Stimulated activated naive CD8-positive, alpha-beta T cell treated with anti-CD3 and anti-CD28 coated beads, Interleukin-15, amount 100 ng/mL, for 72 hours (primary cell): ENCODE measurements around the gene ALOX5.
"Not testable (repeated sequence)": the region's sequence is repeated elsewhere in the genome, so short reads cannot be mapped to it uniquely, and the experiment has no call there.

ENCODE experiments used
- ATAC-seq: fragments of 150-1000 bp; cut with Tn5 transposase; 2 replicates; pipeline ENCODE4 v1.10.0; 2021; ENCODE audit warnings: mild to moderate bottlenecking, moderate library complexity
- DNase-seq, 2 donors: peaks; one replicate each; pipeline ENCODE4 v3.0.0; 2021 to 2022
- H3K27ac Mint-ChIP-seq, 2 donors: one replicate each; pipeline ENCODE4 v1.8.0; 2022; ENCODE audit warnings: mild to moderate bottlenecking in 2 of 2, mixed read lengths in 2 of 2, moderate library complexity in 2 of 2
- H3K27me3 Mint-ChIP-seq: one replicate; pipeline ENCODE4 v1.8.0; 2022; ENCODE audit warnings: mixed read lengths
- H3K4me1 Mint-ChIP-seq: one replicate; pipeline ENCODE4 v1.8.0; 2022; ENCODE audit warnings: mild to moderate bottlenecking, mixed read lengths
- H3K4me3 Mint-ChIP-seq, 2 donors: one replicate each; pipeline ENCODE4 v1.8.0; 2022; ENCODE audit warnings: mild to moderate bottlenecking in 2 of 2, mixed read lengths in 2 of 2, moderate library complexity in 1 of 2
- H3K9me3 Mint-ChIP-seq, 2 donors: one replicate each; pipeline ENCODE4 v1.8.0; 2022; ENCODE audit warnings: mixed read lengths in 2 of 2

ALOX5 gene

GRCh38 chr10:45373576-45374349, at the start of gene ALOX5:
ALOX5 (plus strand) TSS chr10:45374216; CDS start chr10:45374280, 64 bp downstream.
- H3K27ac Mint-ChIP-seq = peak within 1 kb of the TSS in 1 of 2 donors; percentile 53
- H3K4me3 Mint-ChIP-seq = peak within 1 kb of the TSS; percentile 88 to 90
- peaks cover 31% of the 10 kb centered on the region for H3K4me1 Mint-ChIP-seq
- peaks cover 80% of the 10 kb centered on the region for H3K27me3 Mint-ChIP-seq
- H3K9me3 Mint-ChIP-seq = no peaks in the 10 kb centered on the region
- DNase-seq (peak; percentile 23 to 24), ATAC-seq (peak; percentile 69)

- no peak overlapping the region for H3K4me3 Mint-ChIP-seq
- DNase-seq (no peak), ATAC-seq (no peak)
- peaks cover 17% of the 10 kb centered on the region for H3K27me3 Mint-ChIP-seq
- H3K9me3 Mint-ChIP-seq = peaks cover 5 to 22% of the 10 kb centered on the region in 2 donors
- no peak overlapping the region for H3K27ac Mint-ChIP-seq
- H3K4me1 Mint-ChIP-seq = no peaks in the 10 kb centered on the region
These were observed 48.9 kb upstream of the ALOX5 start for GRCh38 chr10:45325116-45325515.

GRCh38 chr10:45326864-45327263, 47.2 kb upstream of the ALOX5 start:
- H3K4me1 Mint-ChIP-seq, H3K27ac Mint-ChIP-seq: not testable (repeated sequence)
- peaks cover 24% of the 10 kb centered on the region for H3K27me3 Mint-ChIP-seq

DNA sequence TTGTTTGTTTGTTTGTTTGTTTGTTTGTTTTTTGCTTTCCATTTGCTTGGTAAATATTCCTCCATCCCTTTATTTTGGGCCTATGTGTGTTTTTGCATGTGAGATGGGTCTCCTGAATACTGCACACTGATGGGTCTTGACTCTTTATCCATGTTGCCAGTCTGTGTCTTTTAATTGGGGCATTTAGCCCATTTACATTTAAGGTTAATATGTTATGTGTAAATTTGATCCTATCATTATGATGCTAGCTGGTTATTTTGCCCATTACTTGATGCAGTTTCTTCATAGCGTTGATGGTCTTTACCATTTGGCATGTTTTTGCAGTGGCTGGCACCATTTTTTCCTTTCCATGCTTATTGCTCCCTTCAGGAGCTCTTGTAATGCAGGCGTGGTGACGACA, 42.2 kb upstream of the ALOX5 start:
- not testable (repeated sequence) for ATAC-seq, H3K4me1 Mint-ChIP-seq, DNase-seq, H3K27ac Mint-ChIP-seq, H3K4me3 Mint-ChIP-seq
- Mint-ChIP-seq H3K27me3 (peaks cover 16% of the 10 kb centered on the region), H3K9me3 (peaks cover 5 to 20% of the 10 kb centered on the region in 2 donors)

More at GRCh38 chr10:45326864-45327263, 47.2 kb upstream of the ALOX5 start:
- not testable (repeated sequence) for H3K4me3 Mint-ChIP-seq, ATAC-seq, DNase-seq
- peaks cover 5 to 22% of the 10 kb centered on the region in 2 donors for H3K9me3 Mint-ChIP-seq

- DNase-seq (no peak), ATAC-seq (no peak)
- H3K27ac Mint-ChIP-seq = no peak overlapping the region
- no peaks in the 10 kb centered on the region for H3K4me1 Mint-ChIP-seq
- no peaks in the 10 kb centered on the region for H3K27me3 Mint-ChIP-seq
- no peak overlapping the region for H3K4me3 Mint-ChIP-seq
- H3K9me3 Mint-ChIP-seq = peaks cover 7 to 13% of the 10 kb centered on the region in 2 donors
These were observed 34.1 kb upstream of the ALOX5 start for GRCh38 chr10:45339894-45340293.

DNA sequence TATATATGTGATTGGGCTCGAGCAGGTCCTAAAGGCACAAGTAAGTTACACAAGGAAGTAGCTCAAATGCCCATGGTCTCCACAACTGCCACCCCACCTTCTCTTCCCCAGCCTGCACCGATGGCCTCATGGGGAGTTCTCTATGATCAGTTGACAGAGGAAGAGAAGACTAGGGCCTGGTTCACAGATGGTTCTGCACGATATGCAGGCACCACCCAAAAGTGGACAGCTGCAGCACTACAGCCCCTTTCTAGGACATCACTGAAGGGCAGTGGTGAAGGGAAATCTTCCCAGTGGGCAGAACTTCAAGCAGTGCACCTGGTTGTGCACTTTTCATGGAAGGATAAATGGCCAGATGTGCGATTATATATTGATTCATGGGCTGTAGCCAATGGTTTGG, 33.6 kb upstream of the ALOX5 start:
- not testable (repeated sequence) for DNase-seq, ATAC-seq, H3K4me3 Mint-ChIP-seq, H3K4me1 Mint-ChIP-seq, H3K27me3 Mint-ChIP-seq
- H3K9me3 Mint-ChIP-seq = peaks cover 7 to 13% of the 10 kb centered on the region in 2 donors
- peak overlapping the region in 1 of 2 donors; percentile 76 for H3K27ac Mint-ChIP-seq

DNA sequence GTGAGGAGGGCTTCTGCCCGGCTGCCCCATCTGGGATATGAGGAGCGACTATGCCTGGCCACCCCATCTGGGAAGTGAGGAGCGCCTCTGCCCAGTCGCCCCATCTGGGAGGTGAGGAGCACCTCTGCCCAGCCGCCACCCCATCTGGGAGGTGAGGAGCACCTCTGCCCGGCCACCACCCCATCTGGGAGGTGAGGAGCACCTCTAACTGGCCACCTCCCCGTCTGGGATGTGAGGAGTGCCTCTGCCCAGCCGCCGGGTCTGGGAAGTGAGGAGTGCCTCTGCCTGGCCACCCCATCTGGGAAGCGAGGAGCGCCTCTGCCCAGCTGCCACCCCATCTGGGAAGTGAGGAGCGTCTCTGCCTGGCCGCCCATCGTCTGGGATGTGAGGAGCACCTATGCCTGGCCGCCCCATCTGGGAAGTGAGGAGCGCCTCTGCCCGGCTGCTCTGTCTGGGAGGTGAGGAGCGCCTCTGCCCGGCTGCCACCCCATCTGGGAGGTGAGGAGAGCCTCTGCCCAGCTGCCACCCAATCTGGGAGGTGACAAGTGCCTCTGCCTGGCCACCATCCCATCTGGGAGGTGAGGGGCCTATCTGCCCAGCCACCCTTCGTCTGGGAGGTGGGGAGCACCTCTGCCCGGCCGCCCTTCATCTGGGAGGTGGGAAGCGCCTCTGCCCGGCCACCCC, 27.2 kb upstream of the ALOX5 start:
- not testable (repeated sequence) for H3K27me3 Mint-ChIP-seq, H3K4me1 Mint-ChIP-seq, ATAC-seq, H3K4me3 Mint-ChIP-seq, H3K27ac Mint-ChIP-seq, DNase-seq
- peaks cover 8 to 12% of the 10 kb centered on the region in 2 donors for H3K9me3 Mint-ChIP-seq

DNA sequence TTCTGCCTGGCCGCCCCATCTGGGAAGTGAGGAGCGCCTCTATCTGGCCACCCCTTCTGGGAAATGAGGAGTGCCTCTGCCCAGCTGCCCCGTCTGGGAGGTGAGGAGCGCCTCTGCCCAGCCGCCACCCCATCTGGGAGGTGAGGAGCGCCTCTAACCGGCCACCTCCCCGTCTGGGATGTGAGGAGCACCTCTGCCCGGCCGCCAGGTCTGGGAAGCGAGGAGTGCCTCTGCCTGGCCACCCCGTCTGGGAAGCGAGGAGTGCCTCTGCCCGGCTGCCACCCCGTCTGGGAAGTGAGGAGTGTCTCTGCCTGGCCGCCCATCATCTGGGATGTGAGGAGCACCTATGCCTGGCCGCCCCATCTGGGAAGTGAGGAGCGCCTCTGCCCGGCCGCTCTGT, 26.6 kb upstream of the ALOX5 start:
- ATAC-seq, H3K27me3 Mint-ChIP-seq, DNase-seq, H3K4me3 Mint-ChIP-seq, H3K27ac Mint-ChIP-seq, H3K4me1 Mint-ChIP-seq: not testable (repeated sequence)
- H3K9me3 Mint-ChIP-seq = peaks cover 8 to 12% of the 10 kb centered on the region in 2 donors

DNA sequence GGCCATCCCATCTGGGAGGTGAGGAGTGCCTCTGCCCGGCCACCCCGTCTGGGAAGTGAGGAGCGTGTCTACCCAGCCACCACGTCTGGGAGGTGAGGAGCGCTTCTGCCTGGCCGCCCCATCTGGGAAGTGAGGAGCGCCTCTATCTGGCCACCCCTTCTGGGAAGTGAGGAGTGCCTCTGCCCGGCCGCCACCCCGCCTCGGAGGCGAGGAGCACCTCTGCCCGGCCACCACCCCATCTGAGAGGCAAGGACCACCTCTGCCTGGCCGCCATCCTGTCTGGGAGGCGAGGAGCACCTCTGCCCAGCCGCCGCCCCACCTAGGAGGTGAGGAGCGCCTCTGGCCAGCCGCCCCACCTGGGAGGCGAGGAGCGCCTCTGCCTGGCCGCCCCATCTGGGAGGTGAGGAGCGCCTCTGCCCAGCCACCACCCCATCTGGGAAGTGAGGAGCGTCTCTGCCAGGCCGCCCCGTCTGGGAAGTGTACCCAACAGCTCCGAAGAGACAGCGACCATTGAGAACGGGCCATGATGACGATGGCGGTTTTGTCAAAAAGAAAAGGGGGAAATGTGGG, 25.7 kb upstream of the ALOX5 start:
- Mint-ChIP-seq H3K4me1 (peaks cover 13% of the 10 kb centered on the region), H3K9me3 (peaks cover 8 to 12% of the 10 kb centered on the region in 2 donors)
- not testable (repeated sequence) for H3K4me3 Mint-ChIP-seq, H3K27ac Mint-ChIP-seq, DNase-seq, H3K27me3 Mint-ChIP-seq, ATAC-seq

GRCh38 chr10:45353186-45353585, 20.8 kb upstream of the ALOX5 start:
- peak; percentile 85 for ATAC-seq
- DNase-seq = no peak
- Mint-ChIP-seq H3K9me3 (peaks cover 5 to 8% of the 10 kb centered on the region in 2 donors), H3K27me3 (no peaks in the 10 kb centered on the region), H3K4me3 (peak overlapping the region in 1 of 2 donors; percentile 1), H3K4me1 (peaks cover 22% of the 10 kb centered on the region), H3K27ac (no peak overlapping the region)

GRCh38 chr10:45354261-45354660, 19.8 kb upstream of the ALOX5 start:
- no peak for DNase-seq
- H3K4me1 Mint-ChIP-seq = peaks cover 22% of the 10 kb centered on the region
- H3K4me3 Mint-ChIP-seq = no peak overlapping the region
- no peak overlapping the region for H3K27ac Mint-ChIP-seq
- no peak for ATAC-seq
- no peaks in the 10 kb centered on the region for H3K9me3 Mint-ChIP-seq
- H3K27me3 Mint-ChIP-seq = no peaks in the 10 kb centered on the region

GRCh38 chr10:45355494-45355893, 18.5 kb upstream of the ALOX5 start:
- H3K4me3 Mint-ChIP-seq = no peak overlapping the region
- ATAC-seq = no peak
- DNase-seq = no peak
- no peak overlapping the region for H3K27ac Mint-ChIP-seq
- H3K4me1 Mint-ChIP-seq = peaks cover 22% of the 10 kb centered on the region
- H3K27me3 Mint-ChIP-seq = no peaks in the 10 kb centered on the region
- H3K9me3 Mint-ChIP-seq = no peaks in the 10 kb centered on the region

DNA sequence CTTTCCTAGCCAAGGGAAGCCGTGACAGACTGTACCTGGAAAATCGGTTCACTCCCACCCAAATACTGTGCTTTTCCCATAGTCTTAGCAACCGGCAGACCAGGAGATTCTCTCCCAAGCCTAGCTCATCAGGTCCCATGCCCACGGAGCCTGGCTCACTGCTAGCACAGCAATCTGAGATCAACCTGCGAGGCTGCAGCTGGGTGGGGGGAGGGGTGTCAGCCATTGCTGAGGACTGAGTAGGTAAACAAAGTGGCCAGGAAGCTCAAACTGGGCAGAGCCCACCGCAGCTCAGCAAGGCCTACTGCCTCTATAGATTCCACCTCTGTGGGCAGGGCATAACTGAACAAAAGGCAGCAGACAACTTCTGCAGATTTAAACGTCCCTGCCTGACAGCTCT, 15.1 kb upstream of the ALOX5 start:
- H3K27me3 Mint-ChIP-seq, H3K27ac Mint-ChIP-seq, DNase-seq, H3K4me3 Mint-ChIP-seq, H3K9me3 Mint-ChIP-seq, ATAC-seq: not testable (repeated sequence)
- peaks cover 13% of the 10 kb centered on the region for H3K4me1 Mint-ChIP-seq

- not testable (repeated sequence) for DNase-seq, ATAC-seq, H3K4me3 Mint-ChIP-seq, H3K27ac Mint-ChIP-seq, H3K9me3 Mint-ChIP-seq, H3K4me1 Mint-ChIP-seq
- H3K27me3 Mint-ChIP-seq = peaks cover 15% of the 10 kb centered on the region
These were observed 11.8 kb upstream of the ALOX5 start for GRCh38 chr10:45361983-45362799.

GRCh38 chr10:45367643-45368042, 6.4 kb upstream of the ALOX5 start:
- not testable (repeated sequence) for H3K4me3 Mint-ChIP-seq, DNase-seq, H3K9me3 Mint-ChIP-seq, H3K4me1 Mint-ChIP-seq, ATAC-seq, H3K27ac Mint-ChIP-seq
- peaks cover 46% of the 10 kb centered on the region for H3K27me3 Mint-ChIP-seq
